A673 (cell line): Measurements from ENCODE around the gene RBBP9. TPM values are rescaled to one million over a fixed set of nuclear protein-coding genes. Genes with fewer than 3 reads are reported as not detected.
A peak's percentile ranks its signal among the peaks of the same experiment; 100 is the strongest.

ENCODE experiments used
- Bru-seq: library from RNA; stranded (reverse); fragments of 400-500 nt; gene quantifications from one replicate; lab custom pipeline; 2021; lab: Mats Ljungman, UMichigan
- BruChase-seq, 2 experiments: library from RNA; stranded (reverse); fragments of 400-500 nt; gene quantifications; one replicate each; lab custom pipeline; 2021; lab: Mats Ljungman, UMichigan
- BruUV-seq: library from RNA; stranded (reverse); fragments of 400-500 nt; replicated peaks from 2 replicates; lab custom pipeline; 2021; lab: Mats Ljungman, UMichigan
- CTCF ChIA-PET: fragments of 300-600 bp; sonication (Branson Sonifier 250); formaldehyde crosslinking; loops from one replicate; lab custom pipeline; 2022; ENCODE audit warnings: antibody characterized with exemption; lab: Charles Lee
- POLR2A ChIA-PET: fragments of 300-600 bp; sonication (Branson Sonifier 250); formaldehyde crosslinking; loops from one replicate; lab custom pipeline; 2022; ENCODE audit warnings: antibody characterized with exemption; ENCODE audit not compliant: low non-redundant PET; lab: Charles Lee
- DNase-seq: peaks from one replicate; pipeline ENCODE4 v3.0.0-alpha.2; 2015; ENCODE audit warnings: low spot score
- H3K27ac ChIP-seq: fragments of 200-600 bp; sonication (generic); 2 replicates; pipeline ENCODE4 v1.5.1; 2016; ENCODE audit warnings: mixed run types, low read depth, mild to moderate bottlenecking, mixed read lengths, antibody characterized with exemption, low read length; ENCODE audit not compliant: poor library complexity, severe bottlenecking
- H3K27me3 ChIP-seq: fragments of 200-600 bp; sonication (generic); replicated peaks from 2 replicates; pipeline ENCODE4 v1.6.1; 2017; ENCODE audit warnings: mixed run types, low read depth, mild to moderate bottlenecking, mixed read lengths, antibody characterized with exemption, low read length; ENCODE audit not compliant: insufficient read depth, poor library complexity
- H3K36me3 ChIP-seq: fragments of 200-600 bp; sonication (generic); 2 replicates; pipeline ENCODE4 v1.6.1; 2016; ENCODE audit warnings: mixed run types, mild to moderate bottlenecking, mixed read lengths, antibody characterized with exemption, low read length; ENCODE audit not compliant: insufficient read depth, poor library complexity, severe bottlenecking
- H3K4me1 ChIP-seq: fragments of 200-600 bp; sonication (generic); 2 replicates; pipeline ENCODE4 v1.6.1; 2017; ENCODE audit warnings: mixed run types, mild to moderate bottlenecking, mixed read lengths, antibody characterized with exemption, low read length; ENCODE audit not compliant: insufficient read depth, poor library complexity, severe bottlenecking
- H3K4me3 ChIP-seq: fragments of 200-600 bp; sonication (generic); 2 replicates; pipeline ENCODE4 v1.5.1; 2016; ENCODE audit warnings: low read depth, mixed run types, mild to moderate bottlenecking, mixed read lengths, low read length; ENCODE audit not compliant: poor library complexity, severe bottlenecking
- H3K9me3 ChIP-seq: fragments of 200-600 bp; sonication (generic); 2 replicates; pipeline ENCODE4 v1.6.1; 2016; ENCODE audit warnings: mixed run types, low read depth, mild to moderate bottlenecking, mixed read lengths, antibody characterized with exemption, low read length; ENCODE audit not compliant: poor library complexity, severe bottlenecking
- CTCF ChIP-seq: fragments of 300-800, 200-600 bp; sonication (generic); conservative IDR thresholded peaks from 2 replicates; pipeline ENCODE4 v1.5.1; 2017; ENCODE audit warnings: low read depth, mild to moderate bottlenecking, antibody characterized with exemption, low read length, moderate library complexity, mixed read lengths
- EZH2 ChIP-seq: fragments of 200-600 bp; sonication (generic); IDR thresholded peaks from 2 replicates; pipeline ENCODE4 v1.6.1; 2017; ENCODE audit warnings: borderline replicate concordance, low read depth, mild to moderate bottlenecking, mixed read lengths, antibody characterized with exemption, low read length; ENCODE audit not compliant: poor library complexity, severe bottlenecking
- intact Hi-C: fragments of 100-400 bp; cut with micrococcal nuclease; formaldehyde crosslinking; loops from one replicate; pipeline ENCODE4 v1.10.0; 2022; ENCODE audit not compliant: unreplicated experiment
- long read RNA-seq: library from polyadenylated mRNA; stranded (forward); transcript quantifications from one replicate; pipeline ENCODE4 v2.0.0, GENCODE V29; 2022
- total RNA-seq: library from RNA; stranded (reverse); gene quantifications from 2 replicates; pipeline ENCODE4 v1.2.3, GENCODE V29; 2021

RBBP9 gene
- total RNA-seq = 20.1 and 20.3 TPM in 2 replicates
- Bru-seq, nascent RNA = percentile 63 among the genes with signal in this experiment
- BruChase-seq, experiment 1, labeled RNA remaining after a 2-hour chase = percentile 71 among the genes with signal in this experiment
- percentile 84 among the genes with signal in this experiment for BruChase-seq, experiment 2, labeled RNA remaining after a 6-hour chase
- long read RNA-seq, partial matches to known transcripts = 0 of 4 reads
- long read RNA-seq, other reads (novel, unspliced or antisense) = 1 of 4 reads

GRCh38 chr20:18496740-18497592 is at the start of gene RBBP9:
TSS of gene RBBP9 (minus strand) at chr20:18497225. CDS start at chr20:18497167, 58 bp downstream.
- Histone ChIP-seq H3K27me3 (no peaks in the 10 kb centered on the region), H3K4me3 (peak within 1 kb of the TSS; percentile 81), H3K4me1 (no peaks in the 10 kb centered on the region), H3K36me3 (no peaks in the 10 kb centered on the region), H3K27ac (peak within 1 kb of the TSS; percentile 70), H3K9me3 (no peaks in the 10 kb centered on the region)
- CTCF ChIA-PET = interaction anchor here (1.1 kb wide), 1 partner anchor 10 kb away, joined by 5 read pairs; the partner anchor contains the start of gene SEC23B
- intact Hi-C loops = no loop called here
- DNase-seq = peak; percentile 92
- no TSS peak for BruUV-seq
- POLR2A ChIA-PET = no interaction called here
- no peak for TF ChIP-seq CTCF
- TF ChIP-seq EZH2 = no peak

DNA sequence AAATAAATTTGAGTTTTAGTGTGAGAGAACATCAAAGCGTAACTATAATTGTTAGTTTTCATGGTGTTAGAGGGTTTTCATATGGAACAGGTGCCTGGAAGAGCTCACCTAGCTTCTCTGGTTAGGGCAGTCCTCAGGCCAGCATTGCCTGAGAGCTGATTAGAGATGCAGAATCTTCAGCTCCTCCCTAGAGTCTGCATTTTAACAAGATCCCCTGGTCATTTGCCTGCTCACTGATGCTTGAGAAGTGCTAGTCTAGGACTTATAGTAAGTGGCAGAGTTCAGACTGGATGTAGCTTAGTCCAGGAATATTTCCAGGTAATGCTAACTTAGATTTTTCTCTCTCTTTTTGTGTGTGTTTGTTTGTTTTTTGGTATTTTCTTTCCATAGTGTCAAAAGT is 48.5 kb upstream of the RBBP9 start:
- CTCF ChIA-PET = no interaction called here
- Histone ChIP-seq H3K4me1 (no peaks in the 10 kb centered on the region), H3K9me3 (no peaks in the 10 kb centered on the region), H3K4me3 (no peak overlapping the region), H3K27me3 (no peaks in the 10 kb centered on the region), H3K27ac (no peak overlapping the region), H3K36me3 (peaks cover 27% of the 10 kb centered on the region)
- intact Hi-C loops = no loop called here
- DNase-seq = no peak
- POLR2A ChIA-PET = no interaction called here
- TF ChIP-seq CTCF = no peak
- TF ChIP-seq EZH2 = no peak
- BruUV-seq = no TSS peak

- Histone ChIP-seq H3K27ac (no peak overlapping the region), H3K4me1 (no peaks in the 10 kb centered on the region), H3K27me3 (no peaks in the 10 kb centered on the region), H3K9me3 (no peaks in the 10 kb centered on the region), H3K4me3 (no peak overlapping the region), H3K36me3 (peaks cover 15% of the 10 kb centered on the region)
- no TSS peak for BruUV-seq
- intact Hi-C loops = no loop called here
- ChIA-PET CTCF (no interaction called here), POLR2A (no interaction called here)
- DNase-seq = peak; percentile 42
- TF ChIP-seq EZH2 (no peak), CTCF (no peak)
Measured at GRCh38 chr20:18543932-18544331, 46.9 kb upstream of the RBBP9 start.
